ENCODE results near the gene GXYLT2. TPM values are rescaled to one million over a fixed set of nuclear protein-coding genes. Genes with fewer than 3 reads are reported as not detected.

The GXYLT2 gene
- total RNA-seq, 1 donor from 2014 or later: 0.08 TPM

- H3K4me3 Mint-ChIP-seq: no peak overlapping the region
- H3K36me3 Mint-ChIP-seq (ENCODE audit: low read depth): no peaks in the 10 kb centered on the region
- no peak for DNase-seq (ENCODE audit: low spot score)
- no peaks in the 10 kb centered on the region for H3K9me3 Mint-ChIP-seq
- peaks cover 10% of the 10 kb centered on the region for H3K27me3 Mint-ChIP-seq (ENCODE audit: insufficient read depth)
- intact Hi-C loops (cut with micrococcal nuclease): no loop called here
- H3K27ac Mint-ChIP-seq: no peak overlapping the region
- no peaks in the 10 kb centered on the region for H3K4me1 Mint-ChIP-seq (ENCODE audit: low read depth)
Measured at GRCh38 chr3:72872183-72872582, 15.7 kb upstream of the GXYLT2 start.

GRCh38 chr3:72887343-72887704, 522 bp upstream of the GXYLT2 start:
- intact Hi-C loops (cut with micrococcal nuclease): no loop called here
- Mint-ChIP-seq H3K36me3 (ENCODE audit: low read depth) (no peaks in the 10 kb centered on the region), H3K9me3 (peaks cover 5% of the 10 kb centered on the region), H3K4me1 (ENCODE audit: low read depth) (peaks cover 10% of the 10 kb centered on the region), H3K27me3 (ENCODE audit: insufficient read depth) (peaks cover 64% of the 10 kb centered on the region), H3K4me3 (peak overlapping the region; percentile 81), H3K27ac (no peak overlapping the region)
- no peak for DNase-seq (ENCODE audit: low spot score)

GRCh38 chr3:72888546-72889309, 882 bp downstream of the GXYLT2 start:
- Mint-ChIP-seq H3K4me1 (ENCODE audit: low read depth) (peaks cover 10% of the 10 kb centered on the region), H3K27ac (no peak overlapping the region), H3K27me3 (ENCODE audit: insufficient read depth) (peaks cover 62% of the 10 kb centered on the region), H3K4me3 (peak overlapping the region; percentile 54), H3K9me3 (no peaks in the 10 kb centered on the region), H3K36me3 (ENCODE audit: low read depth) (no peaks in the 10 kb centered on the region)
- intact Hi-C loops (cut with micrococcal nuclease): loop anchor here (2.0 kb wide), 1 partner anchor 40 kb away; the partner anchor contains the start of gene SHQ1
- no peak for DNase-seq (ENCODE audit: low spot score)

- no peak for DNase-seq (ENCODE audit: low spot score)
Measured at GRCh38 chr3:72889310-72890165, 1.7 kb downstream of the GXYLT2 start.

GRCh38 chr3:72890166-72890925, 2.5 kb downstream of the GXYLT2 start:
- no peaks in the 10 kb centered on the region for H3K9me3 Mint-ChIP-seq
- no peak overlapping the region for H3K4me3 Mint-ChIP-seq
- no peaks in the 10 kb centered on the region for H3K36me3 Mint-ChIP-seq (ENCODE audit: low read depth)
- H3K27me3 Mint-ChIP-seq (ENCODE audit: insufficient read depth): peaks cover 59% of the 10 kb centered on the region
- H3K4me1 Mint-ChIP-seq (ENCODE audit: low read depth): peaks cover 10% of the 10 kb centered on the region
- H3K27ac Mint-ChIP-seq: no peak overlapping the region
- intact Hi-C loops (cut with micrococcal nuclease): no loop called here
- DNase-seq (ENCODE audit: low spot score): no peak

More at GRCh38 chr3:72889310-72890165, 1.7 kb downstream of the GXYLT2 start:
- H3K27me3 Mint-ChIP-seq (ENCODE audit: insufficient read depth): peaks cover 62% of the 10 kb centered on the region
- H3K9me3 Mint-ChIP-seq: no peaks in the 10 kb centered on the region
- H3K36me3 Mint-ChIP-seq (ENCODE audit: low read depth): no peaks in the 10 kb centered on the region
- intact Hi-C loops (cut with micrococcal nuclease): loop anchor here (2.0 kb wide), 1 partner anchor 41 kb away; the partner anchor contains the start of gene SHQ1
- H3K27ac Mint-ChIP-seq: no peak overlapping the region
- no peak overlapping the region for H3K4me3 Mint-ChIP-seq
- H3K4me1 Mint-ChIP-seq (ENCODE audit: low read depth): peaks cover 10% of the 10 kb centered on the region

- Mint-ChIP-seq H3K4me1 (ENCODE audit: low read depth) (peaks cover 10% of the 10 kb centered on the region), H3K4me3 (no peak overlapping the region), H3K27me3 (ENCODE audit: insufficient read depth) (peaks cover 53% of the 10 kb centered on the region), H3K36me3 (ENCODE audit: low read depth) (no peaks in the 10 kb centered on the region), H3K27ac (no peak overlapping the region), H3K9me3 (no peaks in the 10 kb centered on the region)
- intact Hi-C loops (cut with micrococcal nuclease): no loop called here
- no peak for DNase-seq (ENCODE audit: low spot score)
Measured at GRCh38 chr3:72891053-72891855, 3.4 kb downstream of the GXYLT2 start.

- Mint-ChIP-seq H3K4me3 (no peak overlapping the region), H3K9me3 (no peaks in the 10 kb centered on the region), H3K36me3 (ENCODE audit: low read depth) (no peaks in the 10 kb centered on the region), H3K4me1 (ENCODE audit: low read depth) (peaks cover 5% of the 10 kb centered on the region), H3K27me3 (ENCODE audit: insufficient read depth) (peaks cover 45% of the 10 kb centered on the region), H3K27ac (no peak overlapping the region)
- no peak for DNase-seq (ENCODE audit: low spot score)
- intact Hi-C loops (cut with micrococcal nuclease): no loop called here
Measured at GRCh38 chr3:72892081-72892775, 4.4 kb downstream of the GXYLT2 start.

- intact Hi-C loops (cut with micrococcal nuclease): no loop called here
- Mint-ChIP-seq H3K4me3 (no peak overlapping the region), H3K36me3 (ENCODE audit: low read depth) (no peaks in the 10 kb centered on the region), H3K9me3 (no peaks in the 10 kb centered on the region), H3K27me3 (ENCODE audit: insufficient read depth) (peaks cover 42% of the 10 kb centered on the region), H3K4me1 (ENCODE audit: low read depth) (no peaks in the 10 kb centered on the region), H3K27ac (no peak overlapping the region)
- DNase-seq (ENCODE audit: low spot score): no peak
Measured at GRCh38 chr3:72892870-72893269, 5.0 kb downstream of the GXYLT2 start.

- intact Hi-C loops (cut with micrococcal nuclease): no loop called here
- peaks cover 33% of the 10 kb centered on the region for H3K27me3 Mint-ChIP-seq (ENCODE audit: insufficient read depth)
Measured at GRCh38 chr3:72894976-72895552, 7.2 kb downstream of the GXYLT2 start.

GRCh38 chr3:72896996-72897757, 9.3 kb downstream of the GXYLT2 start:
- Mint-ChIP-seq H3K4me1 (ENCODE audit: low read depth) (no peaks in the 10 kb centered on the region), H3K27me3 (ENCODE audit: insufficient read depth) (peaks cover 16% of the 10 kb centered on the region), H3K27ac (no peak overlapping the region), H3K36me3 (ENCODE audit: low read depth) (no peaks in the 10 kb centered on the region), H3K4me3 (no peak overlapping the region), H3K9me3 (no peaks in the 10 kb centered on the region)
- intact Hi-C loops (cut with micrococcal nuclease): no loop called here
- DNase-seq (ENCODE audit: low spot score): no peak

More at GRCh38 chr3:72894976-72895552, 7.2 kb downstream of the GXYLT2 start:
- no peak for DNase-seq (ENCODE audit: low spot score)
- Mint-ChIP-seq H3K36me3 (ENCODE audit: low read depth) (no peaks in the 10 kb centered on the region), H3K4me3 (no peak overlapping the region), H3K9me3 (no peaks in the 10 kb centered on the region), H3K4me1 (ENCODE audit: low read depth) (no peaks in the 10 kb centered on the region), H3K27ac (no peak overlapping the region)

GRCh38 chr3:72897758-72898007, 9.8 kb downstream of the GXYLT2 start:
- intact Hi-C loops (cut with micrococcal nuclease): no loop called here
- no peak for DNase-seq (ENCODE audit: low spot score)
- Mint-ChIP-seq H3K4me3 (no peak overlapping the region), H3K27me3 (ENCODE audit: insufficient read depth) (peaks cover 14% of the 10 kb centered on the region), H3K9me3 (no peaks in the 10 kb centered on the region), H3K36me3 (ENCODE audit: low read depth) (no peaks in the 10 kb centered on the region), H3K27ac (no peak overlapping the region), H3K4me1 (ENCODE audit: low read depth) (no peaks in the 10 kb centered on the region)

All from activated T-helper 1 cell treated with anti-CD3 and anti-CD28 coated beads, Interleukin-12 subunit alpha, Interleukin-12 subunit beta, Interleukin-2, Interleukin-4 antibody, amounts not matched to agents 30 ng/mL and 10 ng/mL and 1 ng/mL, durations not matched to agents 14 hours and 24 hours and 36 hours (primary cell).